Measurements from ENCODE around the gene SEMA3A. TPM values are rescaled to one million over a fixed set of nuclear protein-coding genes. Genes with fewer than 3 reads are reported as not detected.
"Not testable (repeated sequence)": the region's sequence is repeated elsewhere in the genome, so short reads cannot be mapped to it uniquely, and the experiment has no call there.

SEMA3A gene
- total RNA-seq, 3 donors from 2014 or later, result 2.9 to 23.2 (median 5.2) TPM

- Histone ChIP-seq H3K4me3 (no peak overlapping the region), H3K36me3 (no peaks in the 10 kb centered on the region), H3K27ac (no peak overlapping the region), H3K9me3 (no peaks in the 10 kb centered on the region), H3K27me3 (no peaks in the 10 kb centered on the region), H3K4me1 (no peaks in the 10 kb centered on the region)
- DNase-seq (ENCODE audit: low spot score in 2 of 2), result no peak
- TF ChIP-seq CTCF (IDR thresholded peaks at IDR 0.05), result no peak
- TF ChIP-seq POLR2A (IDR thresholded peaks at IDR 0.05), result no peak
- no peak for TF ChIP-seq POLR2AphosphoS5 (IDR thresholded peaks at IDR 0.05)
- intact Hi-C loops (cut with DNase I; ENCODE audit: low total_unique reads), result no loop called here
Observed at GRCh38 chr7:84219310-84219709, 24.7 kb upstream of the SEMA3A start.

GRCh38 chr7:84218681-84219080, 24.1 kb upstream of the SEMA3A start:
- intact Hi-C loops (cut with DNase I; ENCODE audit: low total_unique reads), result no loop called here
- no peak overlapping the region for H3K27ac ChIP-seq
- H3K9me3 ChIP-seq, result no peaks in the 10 kb centered on the region
- no peak overlapping the region for H3K4me3 ChIP-seq
- no peaks in the 10 kb centered on the region for H3K36me3 ChIP-seq
- H3K27me3 ChIP-seq, result no peaks in the 10 kb centered on the region
- no peak for TF ChIP-seq CTCF (IDR thresholded peaks at IDR 0.05)
- no peak for TF ChIP-seq POLR2AphosphoS5 (IDR thresholded peaks at IDR 0.05)
- TF ChIP-seq POLR2A (IDR thresholded peaks at IDR 0.05), result no peak
- DNase-seq (ENCODE audit: low spot score in 2 of 2), result no peak
- no peaks in the 10 kb centered on the region for H3K4me1 ChIP-seq

GRCh38 chr7:84216472-84216871, 21.9 kb upstream of the SEMA3A start:
- no peaks in the 10 kb centered on the region for H3K9me3 ChIP-seq
- no peaks in the 10 kb centered on the region for H3K4me1 ChIP-seq
- no peak overlapping the region for H3K4me3 ChIP-seq
- no peak overlapping the region for H3K27ac ChIP-seq
- no peak for TF ChIP-seq POLR2A (IDR thresholded peaks at IDR 0.05)
- no peak for TF ChIP-seq POLR2AphosphoS5 (IDR thresholded peaks at IDR 0.05)
- TF ChIP-seq CTCF (IDR thresholded peaks at IDR 0.05), result no peak
- H3K36me3 ChIP-seq, result no peaks in the 10 kb centered on the region
- no peak for DNase-seq (ENCODE audit: low spot score in 2 of 2)
- intact Hi-C loops (cut with DNase I; ENCODE audit: low total_unique reads), result no loop called here
- no peaks in the 10 kb centered on the region for H3K27me3 ChIP-seq

- H3K27me3 ChIP-seq; H3K4me3 ChIP-seq; H3K27ac ChIP-seq; intact Hi-C loops (cut with DNase I; ENCODE audit: low total_unique reads); H3K4me1 ChIP-seq; H3K36me3 ChIP-seq; DNase-seq (ENCODE audit: low spot score in 2 of 2); H3K9me3 ChIP-seq: not testable (repeated sequence)
Observed at GRCh38 chr7:84214757-84215156, 20.2 kb upstream of the SEMA3A start.

- Histone ChIP-seq H3K27me3 (no peaks in the 10 kb centered on the region), H3K4me3 (no peak overlapping the region), H3K36me3 (no peaks in the 10 kb centered on the region), H3K4me1 (no peaks in the 10 kb centered on the region), H3K9me3 (no peaks in the 10 kb centered on the region), H3K27ac (no peak overlapping the region)
- intact Hi-C loops (cut with DNase I; ENCODE audit: low total_unique reads), result no loop called here
- no peak for TF ChIP-seq POLR2AphosphoS5 (IDR thresholded peaks at IDR 0.05)
- TF ChIP-seq CTCF (IDR thresholded peaks at IDR 0.05), result no peak
- DNase-seq (ENCODE audit: low spot score in 2 of 2), result no peak
Observed at GRCh38 chr7:84210301-84210700, 15.7 kb upstream of the SEMA3A start.

GRCh38 chr7:84209006-84209405, 14.4 kb upstream of the SEMA3A start:
- Histone ChIP-seq H3K4me1 (no peaks in the 10 kb centered on the region), H3K27me3 (no peaks in the 10 kb centered on the region), H3K9me3 (no peaks in the 10 kb centered on the region), H3K36me3 (no peaks in the 10 kb centered on the region), H3K4me3 (no peak overlapping the region), H3K27ac (no peak overlapping the region)
- intact Hi-C loops (cut with DNase I; ENCODE audit: low total_unique reads), result no loop called here
- TF ChIP-seq POLR2AphosphoS5 (IDR thresholded peaks at IDR 0.05) (no peak), POLR2A (IDR thresholded peaks at IDR 0.05) (no peak), CTCF (IDR thresholded peaks at IDR 0.05) (no peak)
- no peak for DNase-seq (ENCODE audit: low spot score in 2 of 2)

All from breast epithelium (tissue), 4 donors.